T-cell (primary cell): ENCODE data around the gene CABCOCO1. TPM values are rescaled to one million over a fixed set of nuclear protein-coding genes. Genes with fewer than 3 reads are reported as not detected.

Experiments used
- ATAC-seq, 4 experiments: fragments of 200-7000 bp in 3 of 4; fragments of 150-1000 bp in 1 of 4; cut with Tn5 transposase; replicated peaks in 1 of 4; 1 replicate in 3 of 4; 2 replicates in 1 of 4; pipeline ENCODE4 v1.10.0; 2021; ENCODE audit warnings: moderate library complexity in 3 of 4, mild to moderate bottlenecking in 2 of 4, moderate number of reproducible peaks in 1 of 4
- CTCF ChIA-PET, 2 donors: fragments of 300-600 bp; sonication (Branson Sonifier 250); formaldehyde crosslinking; loops; one replicate each; lab custom pipeline; 2022; ENCODE audit warnings: antibody characterized with exemption in 2 of 2; lab: Charles Lee
- POLR2A ChIA-PET, 2 donors: fragments of 300-600 bp; sonication (Branson Sonifier 250); formaldehyde crosslinking; loops; one replicate each; lab custom pipeline; 2022; ENCODE audit warnings: antibody characterized with exemption in 2 of 2; lab: Charles Lee
- DNase-seq, 35 experiments: peaks; one replicate each; pipeline versions ENCODE4 v3.0.0 to v3.0.0-alpha.2; 2013 to 2023
- H3K27ac ChIP-seq: one replicate; pipeline ENCODE4 v1.5.1; 2013; ENCODE audit warnings: low read length
- H3K27me3 ChIP-seq, 2 experiments: replicated peaks in 1 of 2; 1 replicate in 1 of 2; 2 replicates in 1 of 2; pipeline versions ENCODE4 v1.6.1 to v1.7.0; 2013; ENCODE audit warnings: low read length in 1 of 2, mixed read lengths in 1 of 2; ENCODE audit not compliant: control insufficient read depth in 2 of 2, insufficient read depth in 2 of 2; ENCODE audit errors: extremely low read depth in 1 of 2
- H3K36me3 ChIP-seq, 2 donors: 1 replicate in 1 of 2; 2 replicates in 1 of 2; pipeline versions ENCODE4 v1.6.1 to v1.7.0; 2013; ENCODE audit warnings: low read length in 1 of 2; ENCODE audit not compliant: control insufficient read depth in 2 of 2, insufficient read depth in 1 of 2; ENCODE audit errors: extremely low read depth in 1 of 2
- H3K4me1 ChIP-seq, 2 experiments: 1 replicate in 1 of 2; 2 replicates in 1 of 2; pipeline versions ENCODE4 v1.6.1 to v1.7.0; 2013; ENCODE audit warnings: low read length in 2 of 2, mixed read lengths in 1 of 2; ENCODE audit not compliant: insufficient read depth in 2 of 2, control insufficient read depth in 1 of 2; ENCODE audit errors: extremely low read depth in 1 of 2
- H3K4me3 ChIP-seq, 2 donors: 1 replicate in 1 of 2; 2 replicates in 1 of 2; pipeline versions ENCODE4 v1.5.1 to v1.7.0; 2013; ENCODE audit warnings: mild to moderate bottlenecking in 2 of 2, low read length in 1 of 2, moderate library complexity in 1 of 2; ENCODE audit not compliant: control insufficient read depth in 1 of 2; ENCODE audit errors: extremely low read depth in 1 of 2
- H3K9me3 ChIP-seq: 2 replicates; pipeline ENCODE4 v1.7.0; 2013
- H3K27ac Mint-ChIP-seq, 2 donors: one replicate each; pipeline ENCODE4 v1.8.0; 2020 to 2021; ENCODE audit warnings: mild to moderate bottlenecking in 2 of 2, mixed read lengths in 2 of 2
- H3K27me3 Mint-ChIP-seq, 2 donors: one replicate each; pipeline ENCODE4 v1.8.0; 2021 to 2022; ENCODE audit warnings: mixed read lengths in 2 of 2
- H3K36me3 Mint-ChIP-seq: one replicate; pipeline ENCODE4 v1.8.0; 2021; ENCODE audit warnings: mixed read lengths
- H3K4me1 Mint-ChIP-seq, 3 donors: one replicate each; pipeline ENCODE4 v1.8.0; 2020 to 2022; ENCODE audit warnings: mixed read lengths in 3 of 3, mild to moderate bottlenecking in 1 of 3
- H3K4me3 Mint-ChIP-seq, 3 donors: one replicate each; pipeline ENCODE4 v1.8.0; 2020 to 2022; ENCODE audit warnings: mild to moderate bottlenecking in 3 of 3, mixed read lengths in 3 of 3, moderate library complexity in 3 of 3
- H3K9me3 Mint-ChIP-seq, 3 donors: one replicate each; pipeline ENCODE4 v1.8.0; 2020 to 2022; ENCODE audit warnings: mixed read lengths in 3 of 3
- WGBS: methylation state at CpG from one replicate; pipeline ENCODE4 v1.1.5; 2013; ENCODE audit warnings: missing lambda C conversion rate; ENCODE audit not compliant: insufficient coverage; 5-methylcytosine and 5-hydroxymethylcytosine counted together
- total RNA-seq, 35 experiments: library from RNA in 6 of 35; stranded (reverse) in 6 of 35; fragments of 120-200 nt in 1 of 35; gene quantifications; one replicate each; pipeline versions ENCODE4 v1.2.1 to v1.2.4 and lab custom pipeline; 2013 to 2026

CABCOCO1 gene
- total RNA-seq, 5 donors from 2014 or later (not counting 1 experiment from before 2014, with no cell fraction given), result not detected

DNA sequence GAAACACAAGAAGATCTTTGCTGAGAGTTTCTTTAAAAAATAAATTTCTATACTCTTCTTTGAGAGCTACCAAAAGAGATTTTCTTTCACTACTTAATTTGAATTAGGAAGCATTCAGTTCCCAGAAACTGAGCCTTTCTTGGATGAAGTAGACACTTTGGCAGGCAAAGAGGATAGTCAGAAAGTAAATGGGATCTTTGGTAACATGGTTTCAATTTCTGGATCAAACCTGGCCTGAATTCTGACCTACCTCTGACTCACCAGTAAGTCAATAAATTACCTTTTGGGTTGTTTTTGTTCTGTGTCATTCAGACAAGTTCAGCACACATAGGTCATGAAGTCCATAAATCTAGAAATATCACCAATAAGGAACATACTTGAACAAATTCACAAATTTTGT, 26.8 kb upstream of the CABCOCO1 start:
- Mint-ChIP-seq H3K4me3 (no peak overlapping the region), H3K4me1 (no peaks in the 10 kb centered on the region), H3K9me3 (no peaks in the 10 kb centered on the region), H3K36me3 (no peaks in the 10 kb centered on the region), H3K27me3 (peaks cover 1 to 7% of the 10 kb centered on the region in 2 donors), H3K27ac (no peak overlapping the region)
- Histone ChIP-seq H3K4me1 (no peaks in the 10 kb centered on the region), H3K27ac (no peak overlapping the region), H3K4me3 (no peak overlapping the region), H3K36me3 (no peaks in the 10 kb centered on the region), H3K9me3 (no peaks in the 10 kb centered on the region), H3K27me3 (no peaks in the 10 kb centered on the region)
- ATAC-seq (no peak), DNase-seq (no peak)
- CTCF ChIA-PET, result interaction anchor here in 1 of 2 donors (0.6 kb wide), 1 partner anchor 8 kb away, joined by 3 read pairs; no protein-coding TSS in a partner anchor
- POLR2A ChIA-PET, result no interaction called here

DNA sequence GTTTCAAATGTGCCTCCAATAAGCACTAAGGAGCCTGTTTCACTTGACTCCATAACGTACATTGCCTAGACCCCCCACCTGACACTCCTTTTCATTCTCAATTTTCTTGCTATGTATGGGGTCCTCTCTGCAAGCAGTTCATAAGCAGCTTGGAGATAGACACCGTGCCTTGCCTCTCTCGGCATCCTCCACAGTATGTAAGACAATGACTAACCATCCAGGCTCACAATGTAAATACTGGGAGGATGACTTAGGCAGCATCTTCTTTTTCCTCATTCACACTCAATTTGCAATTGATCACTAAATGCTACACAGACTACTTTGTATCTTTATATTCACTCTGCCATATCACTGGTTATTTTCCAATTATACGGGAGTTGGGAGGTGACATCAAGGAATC, 22.8 kb upstream of the CABCOCO1 start:
- H3K4me3 Mint-ChIP-seq, result no peak overlapping the region
- ChIA-PET CTCF (no interaction called here), POLR2A (no interaction called here)
- ATAC-seq, result no peak
- no CpG with 5 or more reads among the region's 4 CpGs for WGBS
- no peaks in the 10 kb centered on the region for H3K4me1 Mint-ChIP-seq
- H3K4me1 ChIP-seq, result no peaks in the 10 kb centered on the region
- H3K4me3 ChIP-seq, result no peak overlapping the region
- H3K27ac ChIP-seq, result no peak overlapping the region
- H3K27ac Mint-ChIP-seq, result no peak overlapping the region
- no peak for DNase-seq
- H3K36me3 ChIP-seq, result no peaks in the 10 kb centered on the region
- peaks cover 0 to 7% of the 10 kb centered on the region in 2 donors for H3K27me3 Mint-ChIP-seq
- no peaks in the 10 kb centered on the region for H3K27me3 ChIP-seq
- H3K9me3 ChIP-seq, result no peaks in the 10 kb centered on the region
- H3K36me3 Mint-ChIP-seq, result no peaks in the 10 kb centered on the region
- no peaks in the 10 kb centered on the region for H3K9me3 Mint-ChIP-seq

DNA sequence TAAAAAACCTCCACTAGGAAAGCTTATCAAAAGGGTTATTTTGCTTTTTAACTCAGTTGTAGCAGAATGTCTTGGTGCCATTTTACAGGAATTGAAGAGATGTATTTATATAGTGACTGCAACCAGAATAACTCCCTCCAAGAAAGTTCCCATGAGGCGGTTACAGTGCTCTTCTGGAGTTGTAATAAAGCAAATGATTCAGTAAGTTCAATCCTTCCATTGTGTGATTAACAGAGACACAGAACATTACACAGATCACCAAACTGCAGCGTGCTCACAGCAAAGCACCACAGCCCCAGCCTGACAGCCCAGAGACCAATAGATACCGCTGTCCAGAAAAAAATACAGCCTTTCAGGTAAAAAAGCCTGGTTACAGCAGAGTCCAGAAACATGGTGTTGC, 21.9 kb upstream of the CABCOCO1 start:
- Histone ChIP-seq H3K4me3 (no peak overlapping the region), H3K27ac (no peak overlapping the region), H3K36me3 (no peaks in the 10 kb centered on the region), H3K4me1 (no peaks in the 10 kb centered on the region), H3K9me3 (no peaks in the 10 kb centered on the region), H3K27me3 (no peaks in the 10 kb centered on the region)
- ChIA-PET POLR2A (no interaction called here), CTCF (no interaction called here)
- Mint-ChIP-seq H3K4me3 (no peak overlapping the region), H3K36me3 (no peaks in the 10 kb centered on the region), H3K27me3 (peaks cover 0 to 7% of the 10 kb centered on the region in 2 donors), H3K27ac (no peak overlapping the region), H3K9me3 (no peaks in the 10 kb centered on the region), H3K4me1 (no peaks in the 10 kb centered on the region)
- no peak for DNase-seq
- WGBS, result 100% methylated on average over 1 of the region's 3 CpGs
- ATAC-seq, result no peak

DNA sequence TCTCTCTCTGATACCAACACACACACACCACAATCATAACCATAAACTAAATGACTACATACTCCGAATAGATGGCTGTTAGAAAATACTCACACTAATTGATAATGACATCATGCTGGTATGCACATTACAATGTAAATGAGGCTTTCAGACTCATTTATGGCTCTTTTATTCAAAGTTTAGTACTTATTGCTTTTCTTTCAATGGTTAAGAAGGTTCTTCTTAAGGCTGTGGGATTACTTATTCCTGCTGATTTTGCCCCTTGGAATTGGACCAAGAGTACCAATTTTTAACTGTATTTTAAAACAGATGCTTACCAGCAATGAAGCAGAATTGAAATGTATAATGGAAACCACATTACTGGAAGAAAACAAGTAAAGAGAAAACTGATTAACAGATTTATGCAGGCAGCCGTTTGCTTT, 20.6 kb upstream of the CABCOCO1 start:
- no peaks in the 10 kb centered on the region for H3K4me1 Mint-ChIP-seq
- H3K4me3 ChIP-seq, result no peak overlapping the region
- no peaks in the 10 kb centered on the region for H3K9me3 ChIP-seq
- H3K4me3 Mint-ChIP-seq, result no peak overlapping the region
- no peak overlapping the region for H3K27ac Mint-ChIP-seq
- H3K27me3 ChIP-seq, result no peaks in the 10 kb centered on the region
- H3K36me3 Mint-ChIP-seq, result no peaks in the 10 kb centered on the region
- no peaks in the 10 kb centered on the region for H3K9me3 Mint-ChIP-seq
- ATAC-seq (no peak), DNase-seq (no peak)
- WGBS, result no CpG with 5 or more reads among the region's 2 CpGs
- H3K27me3 Mint-ChIP-seq, result peaks cover 0 to 7% of the 10 kb centered on the region in 2 donors
- H3K27ac ChIP-seq, result no peak overlapping the region
- ChIA-PET POLR2A (no interaction called here), CTCF (no interaction called here)
- no peaks in the 10 kb centered on the region for H3K36me3 ChIP-seq
- no peaks in the 10 kb centered on the region for H3K4me1 ChIP-seq

DNA sequence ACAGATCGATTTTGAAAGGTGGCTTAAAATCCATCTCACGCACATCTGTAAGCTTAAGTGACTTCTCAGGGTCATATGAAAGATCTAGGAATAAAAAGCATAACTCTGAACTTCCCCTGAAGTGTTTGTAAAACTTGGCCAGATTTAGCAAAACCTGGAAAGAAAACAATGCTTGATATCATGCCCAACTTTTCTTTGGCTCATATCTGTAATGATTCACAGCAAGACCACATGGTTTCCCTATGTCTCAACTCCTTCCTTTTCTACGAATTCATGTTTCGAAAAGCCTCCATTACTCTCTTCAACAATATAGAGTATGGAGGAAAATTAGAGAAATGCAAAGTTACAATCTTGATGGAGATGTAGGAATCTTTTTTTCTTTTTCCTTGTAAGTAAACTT, 20.1 kb upstream of the CABCOCO1 start:
- H3K4me3 Mint-ChIP-seq, result no peak overlapping the region

DNA sequence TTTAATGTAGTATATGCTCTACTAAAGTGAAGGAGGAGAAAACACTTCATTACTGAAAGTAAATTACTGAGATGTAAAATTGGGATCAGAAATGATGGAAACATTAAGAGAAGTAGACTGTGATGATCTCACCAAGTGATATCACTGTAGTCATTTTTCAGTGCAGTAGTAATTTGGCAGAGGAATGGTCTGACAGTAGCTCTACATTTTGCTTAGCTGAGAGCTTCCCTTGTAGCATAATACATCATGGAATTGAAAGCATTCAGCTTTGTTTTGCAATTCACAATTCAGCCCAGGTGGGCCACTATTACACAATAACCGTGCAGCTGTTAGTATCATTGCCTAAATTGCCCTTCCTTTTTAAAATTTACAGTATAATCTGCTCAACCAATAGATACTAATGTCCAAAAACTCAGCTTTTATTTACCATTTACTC, 19.4 kb upstream of the CABCOCO1 start:
- H3K4me1 Mint-ChIP-seq, result no peaks in the 10 kb centered on the region
- Histone ChIP-seq H3K27ac (no peak overlapping the region), H3K9me3 (no peaks in the 10 kb centered on the region), H3K4me3 (no peak overlapping the region), H3K4me1 (no peaks in the 10 kb centered on the region), H3K36me3 (no peaks in the 10 kb centered on the region), H3K27me3 (no peaks in the 10 kb centered on the region)
- ATAC-seq (no peak), DNase-seq (no peak)
- no peaks in the 10 kb centered on the region for H3K36me3 Mint-ChIP-seq
- no peak overlapping the region for H3K4me3 Mint-ChIP-seq
- POLR2A ChIA-PET, result interaction anchor here in 1 of 2 donors (0.6 kb wide), 1 partner anchor 9 kb away, joined by 5 read pairs; no protein-coding TSS in a partner anchor
- H3K9me3 Mint-ChIP-seq, result no peaks in the 10 kb centered on the region
- no peak overlapping the region for H3K27ac Mint-ChIP-seq
- CTCF ChIA-PET, result interaction anchor here (0.7 kb wide), 2 partner anchors 8 to 1276 kb away, joined by 3 to 5 read pairs; no protein-coding TSS in a partner anchor
- 33% methylated on average over 1 of the region's 1 CpG for WGBS
- peaks cover 2 to 7% of the 10 kb centered on the region in 2 donors for H3K27me3 Mint-ChIP-seq

More for the DNA sequence above, 20.1 kb upstream of the CABCOCO1 start:
- Histone ChIP-seq H3K27ac (no peak overlapping the region), H3K4me1 (no peaks in the 10 kb centered on the region), H3K36me3 (no peaks in the 10 kb centered on the region), H3K4me3 (no peak overlapping the region), H3K27me3 (no peaks in the 10 kb centered on the region), H3K9me3 (no peaks in the 10 kb centered on the region)
- 83% methylated on average over 2 of the region's 4 CpGs for WGBS
- ATAC-seq (no peak), DNase-seq (no peak)
- ChIA-PET CTCF (no interaction called here), POLR2A (no interaction called here)
- no peaks in the 10 kb centered on the region for H3K4me1 Mint-ChIP-seq
- H3K27me3 Mint-ChIP-seq, result peaks cover 0 to 7% of the 10 kb centered on the region in 2 donors
- no peaks in the 10 kb centered on the region for H3K9me3 Mint-ChIP-seq
- H3K27ac Mint-ChIP-seq, result no peak overlapping the region
- no peaks in the 10 kb centered on the region for H3K36me3 Mint-ChIP-seq

DNA sequence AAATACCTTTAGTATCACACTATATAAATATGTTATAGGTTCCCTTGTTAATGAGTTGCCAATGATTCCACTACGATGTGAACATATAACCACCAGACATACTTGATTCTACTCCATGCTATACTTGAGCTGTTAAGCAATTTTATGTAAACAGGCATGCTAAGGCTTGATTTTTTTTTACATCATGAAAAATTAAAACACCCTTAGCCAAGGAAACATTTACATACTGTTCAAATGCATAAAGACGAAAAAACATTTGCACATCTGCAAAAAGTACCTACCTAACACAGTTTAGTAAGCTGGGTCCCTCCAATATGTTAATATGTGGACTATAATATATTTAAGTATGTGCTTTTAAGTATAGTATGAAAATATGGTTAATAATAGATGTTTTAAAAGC, 9.0 kb upstream of the CABCOCO1 start:
- WGBS, result no CpG with 5 or more reads among the region's 2 CpGs
- no peaks in the 10 kb centered on the region for H3K4me1 Mint-ChIP-seq
- no peaks in the 10 kb centered on the region for H3K4me1 ChIP-seq

More for the DNA sequence above, 9.0 kb upstream of the CABCOCO1 start:
- Histone ChIP-seq H3K4me3 (no peak overlapping the region), H3K9me3 (no peaks in the 10 kb centered on the region), H3K36me3 (no peaks in the 10 kb centered on the region), H3K27me3 (no peaks in the 10 kb centered on the region), H3K27ac (no peak overlapping the region)
- Mint-ChIP-seq H3K36me3 (no peaks in the 10 kb centered on the region), H3K4me3 (no peak overlapping the region), H3K27me3 (peaks cover 9 to 11% of the 10 kb centered on the region in 2 donors), H3K9me3 (no peaks in the 10 kb centered on the region), H3K27ac (no peak overlapping the region)
- CTCF ChIA-PET, result no interaction called here
- POLR2A ChIA-PET, result no interaction called here
- no peak for DNase-seq
- ATAC-seq, result no peak
